Measurements from ENCODE around the gene PTPRN2. TPM values are rescaled to one million over a fixed set of nuclear protein-coding genes. Genes with fewer than 3 reads are reported as not detected.

The PTPRN2 gene
- total and polyA plus RNA-seq, 2 donors from 2014 or later: 4.8 to 6.2 TPM

- intact Hi-C loops (cut with DNase I): no loop called here
- TF ChIP-seq CTCF (IDR thresholded peaks at IDR 0.05; ENCODE audit: borderline replicate concordance, extremely low read depth, insufficient read depth): no peak
- Histone ChIP-seq H3K9ac (ENCODE audit: low read length in 3 of 3) (no peak overlapping the region), H3K4me3 (ENCODE audit: low read length in 3 of 3) (no peak overlapping the region), H3K9me3 (ENCODE audit: control insufficient read depth in 2 of 3, insufficient read depth in 1 of 3, low read length in 3 of 3) (no peaks in the 10 kb centered on the region), H3K36me3 (ENCODE audit: control insufficient read depth in 2 of 3, insufficient read depth in 3 of 3, low read length in 3 of 3) (no peaks in the 10 kb centered on the region), H3K27ac (ENCODE audit: low read depth in 2 of 2, low read length in 2 of 2) (no peak overlapping the region), H3K4me1 (ENCODE audit: control insufficient read depth in 2 of 3, insufficient read depth in 2 of 3, low read depth in 1 of 3, low read length in 3 of 3) (no peaks in the 10 kb centered on the region), H3K27me3 (ENCODE audit: control insufficient read depth, insufficient read depth, low read length) (no peaks in the 10 kb centered on the region)
- DNase-seq (peak in 2 of 5 donors; percentile 9 to 59), FAIRE-seq (no peak)
Observed at GRCh38 chr7:158279539-158280447, 307.8 kb downstream of the PTPRN2 start.

DNA sequence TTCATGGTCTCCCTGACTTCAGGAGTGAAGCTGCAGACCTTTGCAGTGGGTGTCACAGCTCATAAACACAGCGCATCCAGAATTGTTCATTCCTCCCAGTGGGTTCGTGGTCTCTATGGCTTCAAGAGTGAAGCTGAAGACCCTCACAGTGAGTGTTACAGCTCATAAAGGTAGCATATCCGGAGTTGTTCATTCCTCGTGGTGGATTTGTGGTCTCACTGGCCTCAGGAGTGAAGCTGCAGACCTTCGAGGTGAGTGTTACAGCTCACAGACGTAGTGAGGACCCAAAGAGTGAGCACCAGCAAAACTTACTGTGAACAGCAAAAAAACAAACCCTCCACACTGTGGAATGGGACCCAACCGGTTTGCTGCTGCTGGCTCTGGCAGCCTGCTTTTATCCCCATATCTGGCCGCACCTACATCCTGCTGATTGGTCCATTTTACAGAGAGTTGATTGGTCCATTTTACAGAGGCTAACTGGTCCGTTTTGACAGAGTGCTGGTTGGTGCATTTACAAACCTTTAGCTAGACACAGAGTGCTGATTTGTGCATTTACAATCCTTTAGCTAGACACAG, 308.8 kb downstream of the PTPRN2 start:
- FAIRE-seq: no peak
- Histone ChIP-seq H3K9ac (ENCODE audit: low read length in 3 of 3) (no peak overlapping the region), H3K4me1 (ENCODE audit: control insufficient read depth in 2 of 3, insufficient read depth in 2 of 3, low read depth in 1 of 3, low read length in 3 of 3) (no peaks in the 10 kb centered on the region), H3K27ac (ENCODE audit: low read depth in 2 of 2, low read length in 2 of 2) (no peak overlapping the region), H3K27me3 (ENCODE audit: control insufficient read depth, insufficient read depth, low read length) (no peaks in the 10 kb centered on the region), H3K4me3 (ENCODE audit: low read length in 3 of 3) (no peak overlapping the region), H3K9me3 (ENCODE audit: control insufficient read depth in 2 of 3, insufficient read depth in 1 of 3, low read length in 3 of 3) (no peaks in the 10 kb centered on the region), H3K36me3 (ENCODE audit: control insufficient read depth in 2 of 3, insufficient read depth in 3 of 3, low read length in 3 of 3) (no peaks in the 10 kb centered on the region)
- peak in 1 of 5 donors; percentile 9 for DNase-seq
- no peak for TF ChIP-seq CTCF (IDR thresholded peaks at IDR 0.05; ENCODE audit: borderline replicate concordance, extremely low read depth, insufficient read depth)
- intact Hi-C loops (cut with DNase I): no loop called here

DNA sequence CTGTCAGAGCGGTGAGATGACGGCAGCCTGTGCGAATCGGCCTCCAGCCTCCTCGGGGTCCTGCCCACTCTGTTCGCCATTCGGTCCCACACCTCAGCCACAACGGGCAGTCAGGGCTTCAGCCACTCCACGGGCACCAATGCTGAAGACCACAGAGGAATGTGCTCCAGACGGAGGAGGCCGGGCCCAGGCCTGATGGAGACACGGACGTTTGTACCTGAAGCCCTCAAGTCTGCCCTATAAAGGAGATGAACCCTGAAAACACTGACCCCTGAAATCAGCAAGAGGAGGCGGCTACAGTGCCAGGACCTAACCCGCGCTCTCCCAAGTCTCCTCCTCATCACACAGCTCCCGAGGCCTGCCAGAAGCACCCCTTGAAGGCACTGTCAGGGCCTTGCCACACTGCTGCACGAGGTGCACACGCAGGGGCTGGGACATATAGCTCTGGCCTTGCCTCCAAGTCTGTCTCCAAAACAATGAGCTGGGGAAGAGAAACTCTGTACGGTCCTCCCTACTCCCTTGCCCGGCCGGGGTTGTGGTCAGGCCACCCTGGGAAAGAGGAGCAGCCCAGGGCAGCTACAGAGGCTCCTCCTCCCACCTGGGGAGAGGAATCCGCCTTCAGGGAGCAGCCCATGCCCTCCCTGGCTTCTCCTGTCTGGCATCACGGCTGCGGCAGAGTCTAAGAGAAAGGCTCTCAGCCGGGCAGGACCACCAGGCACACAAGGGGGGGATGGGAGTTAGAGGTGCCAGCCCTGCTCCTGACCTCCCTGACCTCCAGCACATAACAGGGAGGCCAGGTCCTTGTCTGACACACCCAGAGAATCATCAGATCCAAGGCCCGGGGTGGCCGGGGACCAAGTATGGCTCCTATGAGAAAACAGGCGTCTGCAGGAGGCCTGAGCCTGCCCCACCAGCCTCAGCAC, 310.1 kb downstream of the PTPRN2 start:
- H3K9ac ChIP-seq (ENCODE audit: low read length in 3 of 3): no peak overlapping the region
- H3K27me3 ChIP-seq (ENCODE audit: control insufficient read depth, insufficient read depth, low read length): no peaks in the 10 kb centered on the region
- no peak for FAIRE-seq
- TF ChIP-seq CTCF (IDR thresholded peaks at IDR 0.05; ENCODE audit: borderline replicate concordance, extremely low read depth, insufficient read depth): no peak
- H3K36me3 ChIP-seq (ENCODE audit: control insufficient read depth in 2 of 3, insufficient read depth in 3 of 3, low read length in 3 of 3): no peaks in the 10 kb centered on the region
- no peak overlapping the region for H3K27ac ChIP-seq (ENCODE audit: low read depth in 2 of 2, low read length in 2 of 2)
- no peak overlapping the region for H3K4me3 ChIP-seq (ENCODE audit: low read length in 3 of 3)
- intact Hi-C loops (cut with DNase I): no loop called here
- H3K9me3 ChIP-seq (ENCODE audit: control insufficient read depth in 2 of 3, insufficient read depth in 1 of 3, low read length in 3 of 3): no peaks in the 10 kb centered on the region
- DNase-seq: peak in 3 of 5 donors; percentile 16 to 59 (median 36)
- no peaks in the 10 kb centered on the region for H3K4me1 ChIP-seq (ENCODE audit: control insufficient read depth in 2 of 3, insufficient read depth in 2 of 3, low read depth in 1 of 3, low read length in 3 of 3)

Data from kidney (tissue), 14 donors.